NCI-H1092 treated with DMSO at 0.1 percent for 48 hours (cell line): ENCODE results near the gene STAT3.
A peak's percentile ranks its signal among the peaks of the same experiment; 100 is the strongest.
"Not testable (repeated sequence)": the region's sequence is repeated elsewhere in the genome, so short reads cannot be mapped to it uniquely, and the experiment has no call there.

Source experiments
- DNase-seq: peaks from one replicate; lab custom pipeline; 2025; lab: John Stamatoyannopoulos, UW

The STAT3 gene

GRCh38 chr17:42277342-42277712 is 110.9 kb downstream of the STAT3 start:
- DNase-seq, result no peak

DNA sequence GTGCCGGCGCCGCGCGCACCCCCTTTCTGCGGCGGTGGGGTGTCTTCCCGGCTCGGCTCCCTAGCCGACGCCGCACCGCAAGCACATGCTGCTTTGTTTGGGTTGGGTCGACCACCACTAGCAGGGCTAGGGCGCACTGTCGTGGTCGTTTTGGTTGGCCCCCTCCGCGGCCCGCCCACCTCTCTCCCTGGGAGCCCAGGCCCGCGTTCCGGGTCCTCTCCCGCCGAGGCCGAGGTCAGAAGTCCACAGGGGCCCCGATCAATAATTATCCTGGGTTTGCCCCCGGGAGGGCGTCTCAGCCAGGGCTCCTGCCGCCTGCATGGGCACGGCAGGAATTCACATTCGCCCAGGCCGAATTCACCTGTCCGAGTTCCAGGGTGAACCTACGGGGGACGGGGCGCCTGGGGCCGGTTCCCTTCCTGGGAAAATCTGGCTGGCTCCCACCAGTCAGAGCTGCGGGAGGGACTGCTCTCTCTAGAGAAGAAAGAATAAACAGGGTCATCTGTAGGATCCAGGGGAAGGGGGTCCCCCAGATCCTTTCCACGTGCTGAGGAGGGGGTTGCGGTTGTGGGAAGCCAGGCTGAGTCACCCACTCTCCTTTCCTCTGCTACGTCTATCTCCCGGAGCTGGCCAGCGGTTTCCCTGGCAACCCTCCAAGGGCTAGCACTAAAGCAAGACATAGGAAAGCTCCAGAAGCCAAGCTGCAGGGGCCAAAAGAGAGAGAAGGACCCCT is 111.5 kb downstream of the STAT3 start:
- peak; percentile 66 for DNase-seq

- peak; percentile 55 for DNase-seq
Measured at GRCh38 chr17:42276359-42276608, 112.0 kb downstream of the STAT3 start, which contains the start of gene STAT5B. Gene STAT5B, minus strand, starts transcription at chr17:42276391. Its CDS starts 44,264 bp downstream, at chr17:42232127.

- peak; percentile 55 for DNase-seq
Measured at GRCh38 chr17:42275527-42276358, 112.5 kb downstream of the STAT3 start.

DNA sequence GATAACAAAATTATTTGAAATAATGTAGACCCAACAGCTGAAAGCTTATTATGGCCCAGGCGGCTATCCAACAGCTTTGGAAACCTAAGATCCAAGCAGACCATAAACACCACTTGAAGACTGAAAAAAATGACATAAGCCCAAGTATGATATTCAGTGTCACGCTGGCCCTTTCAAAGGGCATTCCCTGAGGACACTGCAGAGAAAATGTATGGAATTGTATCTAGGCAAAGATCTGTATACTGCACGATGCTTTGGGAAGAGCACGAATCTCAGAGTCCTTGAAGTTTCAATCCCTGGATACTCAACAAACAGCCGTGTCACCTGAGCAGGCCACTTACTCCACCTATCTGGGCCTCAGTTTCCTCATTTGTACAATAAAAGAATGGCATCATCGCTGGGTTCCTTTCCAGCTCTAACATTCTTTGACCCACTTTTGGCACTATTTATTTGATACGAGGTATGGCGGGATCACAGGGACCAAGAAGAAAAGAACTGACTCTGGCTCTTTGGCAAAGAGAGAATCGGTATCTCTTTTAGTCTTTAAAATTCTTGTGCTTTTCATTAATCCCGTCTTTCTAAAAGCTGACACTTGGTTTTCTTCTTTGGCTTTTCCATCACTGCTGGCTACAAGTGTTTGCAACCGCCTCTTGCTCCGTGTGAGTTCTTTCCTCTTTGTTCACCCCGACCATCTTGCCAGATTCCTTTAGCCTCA is 113.3 kb downstream of the STAT3 start:
- no peak for DNase-seq

- no peak for DNase-seq
Measured at GRCh38 chr17:42274253-42274542, 114.0 kb downstream of the STAT3 start.

DNA sequence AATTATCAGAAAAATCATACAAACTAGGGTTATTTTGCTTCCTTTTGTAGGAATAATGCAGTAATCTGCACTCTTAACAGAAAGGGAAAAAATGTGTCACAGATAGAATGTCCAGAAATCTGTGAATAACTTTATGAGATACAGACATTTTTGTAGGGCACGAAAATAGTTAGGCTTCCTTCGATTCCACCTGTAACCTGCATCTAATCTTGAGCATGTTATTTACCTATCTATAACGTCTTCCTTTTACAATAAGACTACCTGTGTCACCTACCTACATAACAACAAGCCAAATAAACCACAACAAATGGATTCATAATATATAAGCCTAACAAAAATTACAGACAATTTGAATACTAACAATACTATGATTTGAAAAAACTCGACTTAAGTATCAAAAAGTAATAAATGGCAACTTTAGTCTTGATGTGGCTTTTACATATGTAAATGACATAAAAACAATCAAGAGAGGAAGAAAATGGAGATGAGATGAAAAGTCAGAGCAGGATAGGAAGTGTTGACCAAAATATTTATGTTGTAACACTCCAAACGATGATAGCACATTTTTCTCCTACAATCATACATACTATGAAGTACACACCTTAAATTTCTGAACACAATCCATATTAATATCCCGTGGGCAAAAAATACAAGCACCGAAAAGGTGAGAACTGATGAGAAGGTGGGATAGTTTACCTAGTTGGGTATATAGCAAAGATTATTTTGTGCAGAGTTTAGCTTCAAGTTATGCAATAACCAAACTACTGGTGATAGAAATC is 114.6 kb downstream of the STAT3 start:
- no peak for DNase-seq

GRCh38 chr17:42272162-42272907 is 115.9 kb downstream of the STAT3 start:
- DNase-seq, result no peak

- DNase-seq, result no peak
Measured at GRCh38 chr17:42271779-42272035, 116.5 kb downstream of the STAT3 start.

DNA sequence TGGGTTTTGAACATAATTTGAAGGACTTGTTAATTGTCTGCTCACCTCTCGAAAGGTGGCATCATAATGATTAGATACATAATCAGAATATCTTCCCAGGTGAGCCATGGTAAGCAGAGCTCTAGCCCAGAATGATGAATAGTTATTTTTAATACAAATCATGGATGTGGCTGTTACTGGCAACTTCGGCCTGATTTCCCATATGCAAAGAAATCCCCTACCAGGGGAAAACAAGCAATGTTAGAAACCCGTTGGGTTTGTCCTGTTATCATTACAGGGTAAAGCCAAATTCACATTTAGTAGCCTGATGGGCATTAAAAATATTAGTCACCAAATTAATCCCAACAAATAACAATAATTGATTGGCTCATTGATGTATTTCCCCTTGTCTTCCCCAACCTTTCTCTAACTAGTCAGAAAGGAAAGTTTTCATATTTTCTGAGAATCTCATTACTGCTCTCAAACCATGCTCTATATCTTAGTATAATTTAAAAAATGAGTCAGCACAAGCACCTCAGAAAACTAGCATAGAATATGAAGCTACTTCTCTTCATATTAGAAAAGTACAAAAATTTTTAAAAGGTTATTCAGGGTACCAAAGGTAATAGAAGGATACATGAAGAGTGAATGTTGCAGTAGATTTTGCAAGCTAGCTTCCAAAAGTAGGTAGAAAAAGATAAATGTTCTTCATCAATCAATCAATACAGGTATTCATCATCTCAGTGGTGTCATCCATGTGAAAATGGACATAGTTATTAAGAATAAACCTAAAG is 117.0 kb downstream of the STAT3 start:
- DNase-seq, result no peak

DNA sequence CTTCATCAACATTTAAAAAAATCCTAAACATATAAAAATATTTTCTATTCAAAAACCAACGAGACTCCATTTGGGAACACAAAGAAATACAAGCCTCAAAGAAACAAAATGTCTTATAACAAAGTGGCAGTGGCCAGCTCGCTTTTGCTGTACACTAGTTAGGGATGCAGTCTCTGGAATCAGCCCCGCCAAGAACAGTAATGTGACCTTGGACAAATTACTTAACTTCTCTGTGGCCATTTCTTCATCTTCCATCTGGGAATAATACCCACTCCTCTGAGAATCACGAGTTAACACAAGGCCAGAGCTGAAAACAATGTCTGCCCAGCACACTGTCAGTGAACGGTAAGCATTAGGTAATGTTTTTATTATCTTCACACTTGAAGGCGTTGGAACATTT is 117.6 kb downstream of the STAT3 start:
- no peak for DNase-seq

DNA sequence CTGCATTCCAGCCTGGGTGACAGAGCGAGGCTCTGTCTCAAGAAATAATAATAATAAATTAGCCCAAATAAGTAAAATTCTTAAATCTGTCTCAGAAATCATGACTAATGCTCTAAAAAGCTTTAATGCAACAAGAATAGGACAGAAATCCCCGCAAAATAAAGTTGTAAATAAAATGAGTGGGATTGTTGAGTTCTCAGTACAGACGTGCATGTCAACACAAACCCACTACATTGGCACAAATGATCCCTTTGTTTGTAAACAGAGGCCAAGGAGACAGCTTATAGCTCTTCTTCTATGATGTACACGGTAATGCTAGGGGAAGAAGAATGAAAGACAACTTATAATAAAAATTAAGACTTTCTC is 118.1 kb downstream of the STAT3 start:
- no peak for DNase-seq

GRCh38 chr17:42268236-42268635 is 120.0 kb downstream of the STAT3 start:
- no peak for DNase-seq

- no peak for DNase-seq
Measured at GRCh38 chr17:42266918-42267766, 121.1 kb downstream of the STAT3 start.

DNA sequence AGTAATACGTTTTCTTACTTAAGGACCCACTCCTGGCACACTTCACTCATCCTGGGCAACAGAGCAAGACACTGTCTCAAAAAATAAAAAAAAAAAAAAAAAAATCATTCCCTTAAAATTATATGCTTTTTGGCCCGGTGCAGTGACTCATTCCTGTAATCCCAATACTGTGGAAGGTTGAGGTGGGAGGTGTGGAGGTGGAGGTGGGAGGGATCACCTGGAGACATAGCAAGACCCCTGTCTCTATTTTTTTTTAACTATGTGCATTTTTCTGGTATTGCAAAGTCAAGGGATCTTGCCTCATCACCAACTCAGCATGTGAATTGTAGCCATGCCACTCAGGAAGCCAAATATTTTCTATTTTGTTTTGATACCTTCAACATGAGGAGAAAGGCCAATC is 121.8 kb downstream of the STAT3 start:
- DNase-seq, result no peak

- DNase-seq, result not testable (repeated sequence)
Measured at GRCh38 chr17:42264366-42264765, 123.9 kb downstream of the STAT3 start.
